Jurkat, Clone E6-1 (cell line): Measurements from ENCODE around the gene ALG6.
"Not testable (repeated sequence)": the region's sequence is repeated elsewhere in the genome, so short reads cannot be mapped to it uniquely, and the experiment has no call there.

Experiments
- DNase-seq: peaks from one replicate; pipeline ENCODE4 v3.0.0-alpha.2; 2011; ENCODE audit warnings: low read depth, low spot score
- H3K4me3 ChIP-seq: 2 replicates; pipeline ENCODE4 v1.5.1; 2011; ENCODE audit warnings: mild to moderate bottlenecking, low read length, control low read depth, moderate library complexity

The ALG6 gene

DNA sequence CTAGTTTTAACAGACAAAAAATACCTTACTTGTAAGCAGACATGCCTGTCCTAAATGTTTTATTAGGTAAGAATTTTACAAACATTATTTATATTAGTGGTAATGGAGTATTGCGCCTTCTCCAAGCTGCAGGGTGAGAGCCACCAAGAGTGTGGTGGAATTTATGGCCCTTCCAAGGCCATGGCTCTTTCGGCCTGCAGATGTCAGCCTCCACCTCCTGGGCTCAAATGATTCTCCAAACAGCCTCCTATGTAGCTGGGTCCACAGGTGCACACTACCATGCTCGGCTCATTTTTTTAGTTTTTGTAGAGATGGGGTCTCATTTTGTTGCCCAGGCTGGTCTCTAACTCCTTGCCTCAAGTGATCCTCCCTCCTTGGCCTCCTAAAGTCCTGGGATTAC, 99.3 kb downstream of the ALG6 start:
- no peak overlapping the region for H3K4me3 ChIP-seq
- DNase-seq = no peak

DNA sequence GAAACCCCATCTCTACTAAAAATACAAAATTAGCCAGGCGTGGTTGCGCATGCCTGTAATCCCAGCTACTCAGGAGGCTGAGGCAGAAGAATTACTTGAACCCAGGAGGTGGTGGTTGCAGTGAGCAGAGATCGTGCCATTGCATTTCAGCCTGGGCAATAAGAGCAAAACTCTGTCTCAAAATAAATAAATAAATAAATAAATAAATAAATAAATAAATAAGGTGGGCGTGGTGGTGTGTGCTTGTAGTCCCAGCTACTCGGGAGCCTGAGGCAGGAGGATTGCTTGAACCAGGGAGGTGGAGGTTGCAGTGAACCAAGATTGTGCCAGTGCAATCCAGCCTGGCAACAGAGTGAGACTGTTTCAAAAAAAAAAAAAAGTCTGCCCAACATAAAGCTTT, 101.3 kb downstream of the ALG6 start:
- not testable (repeated sequence) for DNase-seq, H3K4me3 ChIP-seq

DNA sequence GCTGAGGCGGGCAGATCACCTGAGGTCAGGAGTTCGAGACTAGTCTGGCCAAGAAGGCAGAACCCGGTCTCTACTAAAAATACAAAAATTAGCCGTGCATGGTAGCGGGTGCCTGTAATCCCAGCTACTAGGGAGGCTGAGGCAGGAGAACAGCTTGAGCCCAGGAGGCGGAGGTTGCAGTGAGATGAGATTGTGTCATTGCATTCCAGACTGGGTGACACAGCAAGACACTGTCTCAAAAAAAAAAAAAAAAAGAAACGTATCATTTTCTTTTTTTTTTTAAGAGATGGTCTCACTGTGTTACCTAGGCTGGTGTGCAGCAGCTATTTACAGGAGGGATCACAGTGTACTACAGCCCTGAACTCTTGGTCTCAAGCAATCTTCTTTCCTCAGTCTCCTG, 108.3 kb downstream of the ALG6 start:
- DNase-seq = no peak

DNA sequence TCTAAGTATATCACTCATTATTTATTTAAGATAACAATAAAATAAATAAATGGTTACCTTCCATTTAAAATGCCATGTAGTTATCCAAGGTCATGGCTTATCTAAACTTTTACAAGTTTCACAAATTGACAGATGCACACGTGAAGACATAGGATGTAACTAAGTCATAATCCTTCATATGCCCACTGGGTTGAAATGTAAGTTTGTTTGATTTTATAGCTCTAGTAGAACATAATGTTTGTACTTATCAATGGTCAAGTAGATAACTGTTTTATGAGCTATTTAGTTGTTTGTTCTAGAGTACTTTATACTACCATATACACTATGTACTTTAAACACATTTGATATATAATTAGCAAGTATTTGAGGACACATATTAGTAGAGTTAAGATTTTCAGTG, 112.6 kb downstream of the ALG6 start:
- no peak for DNase-seq
- no peak overlapping the region for H3K4me3 ChIP-seq

More for the DNA sequence above, 108.3 kb downstream of the ALG6 start:
- H3K4me3 ChIP-seq = no peak overlapping the region

DNA sequence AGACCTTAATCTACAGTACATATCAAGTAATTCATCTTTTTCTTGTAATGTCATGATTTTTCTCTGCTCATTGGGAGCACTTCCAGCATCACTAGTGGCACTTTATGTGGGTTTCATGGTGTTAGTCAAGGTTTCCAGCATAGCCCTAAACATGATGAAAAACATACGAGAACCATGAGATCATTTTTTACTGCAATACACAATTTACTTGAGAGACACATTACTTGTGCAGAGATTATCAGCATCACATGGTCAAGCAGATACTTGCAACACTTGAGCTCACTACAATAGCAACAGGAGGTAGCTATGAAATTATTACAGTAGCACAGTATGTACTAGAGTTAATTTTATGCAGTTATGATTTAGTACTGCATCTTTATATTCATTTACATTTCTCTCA, 119.2 kb downstream of the ALG6 start:
- H3K4me3 ChIP-seq = no peak overlapping the region

DNA sequence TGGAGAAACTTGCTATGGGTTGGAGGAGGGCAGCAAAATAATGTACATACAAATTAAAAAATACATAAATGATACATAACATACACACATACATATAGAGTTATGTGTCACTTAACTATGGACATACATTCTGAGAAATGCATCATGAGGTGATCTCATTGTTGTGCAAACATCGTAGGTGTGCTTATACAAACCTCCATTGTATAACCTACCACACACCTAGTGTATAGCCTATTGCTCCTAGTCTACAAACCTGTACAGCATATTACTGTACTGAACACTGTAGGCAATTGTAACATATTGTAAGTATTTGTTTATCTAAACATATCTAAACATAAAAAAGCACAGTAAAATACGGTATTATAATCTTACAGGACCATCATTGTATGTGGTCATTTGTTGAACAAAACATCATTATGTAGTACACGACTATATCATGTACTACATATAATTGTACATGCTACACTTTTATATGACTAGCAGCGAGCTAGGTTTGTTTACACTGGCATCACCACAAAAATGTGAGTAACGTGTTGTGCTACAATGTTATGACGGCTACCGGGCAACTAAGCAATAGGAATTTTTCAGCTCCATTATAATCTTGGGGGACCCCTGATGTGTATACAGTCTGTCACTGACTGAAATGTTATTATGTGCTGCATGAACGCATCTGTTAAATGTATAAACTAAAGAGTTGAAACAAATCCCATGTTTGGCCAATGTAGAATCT, 120.1 kb downstream of the ALG6 start:
- H3K4me3 ChIP-seq = no peak overlapping the region
- DNase-seq = no peak

More for the DNA sequence above, 119.2 kb downstream of the ALG6 start:
- no peak for DNase-seq
